GM18511 (cell line): Measurements from ENCODE around the gene NXT2.
"Not testable (repeated sequence)": the region's sequence is repeated elsewhere in the genome, so short reads cannot be mapped to it uniquely, and the experiment has no call there.

Experiments used
- ATAC-seq: cut with Tn5 transposase; IDR thresholded peaks from one replicate; pipeline ENCODE4 v1.9.1; 2021; ENCODE audit warnings: mild to moderate bottlenecking, moderate library complexity; ENCODE audit not compliant: unreplicated experiment

Gene NXT2

GRCh38 chrX:109536439-109537323 is at the start of gene NXT2:
NXT2 (plus strand) TSS chrX:109536844; CDS start chrX:109537007, 163 bp downstream.
- ATAC-seq: peak; percentile 98

DNA sequence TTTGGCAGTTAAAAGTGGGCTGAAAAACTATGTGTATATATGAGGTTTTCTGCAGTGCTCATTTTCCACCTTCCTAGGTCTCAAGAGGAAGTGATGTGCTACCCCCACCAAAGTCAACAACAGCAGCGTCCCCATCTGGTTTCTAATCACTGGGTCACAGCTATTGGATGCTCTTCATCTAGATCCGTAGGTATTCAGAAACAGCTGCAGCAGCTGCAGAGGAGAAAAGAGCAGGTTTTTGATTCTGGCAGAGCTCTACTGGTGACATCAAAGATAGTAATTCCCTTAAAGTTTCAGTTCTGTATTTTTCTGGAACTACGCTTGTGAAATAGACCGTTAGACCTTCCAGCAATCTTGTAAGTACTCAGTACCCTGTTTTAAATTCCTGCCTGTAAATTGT is 49.0 kb upstream of the NXT2 start:
- ATAC-seq: peak; percentile 62

DNA sequence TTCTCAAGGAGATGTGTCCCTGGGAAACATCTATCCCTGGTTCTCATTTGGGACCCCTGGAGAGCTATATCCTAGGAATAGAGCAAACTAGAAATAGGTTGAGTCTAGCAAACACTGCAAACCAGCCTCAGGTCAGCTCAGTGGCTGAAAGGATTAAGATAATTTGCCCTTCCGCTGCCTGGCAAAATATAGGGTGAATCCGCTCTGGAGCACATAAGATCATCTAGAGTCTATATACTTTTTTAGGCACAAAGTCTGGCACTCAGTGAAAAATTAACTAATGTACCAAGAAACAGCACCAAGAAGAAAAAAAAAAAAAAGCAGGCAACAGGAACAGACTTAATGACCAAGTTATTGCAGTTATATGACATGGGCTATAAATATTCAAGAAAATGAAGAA is 47.5 kb upstream of the NXT2 start:
- ATAC-seq: no peak

DNA sequence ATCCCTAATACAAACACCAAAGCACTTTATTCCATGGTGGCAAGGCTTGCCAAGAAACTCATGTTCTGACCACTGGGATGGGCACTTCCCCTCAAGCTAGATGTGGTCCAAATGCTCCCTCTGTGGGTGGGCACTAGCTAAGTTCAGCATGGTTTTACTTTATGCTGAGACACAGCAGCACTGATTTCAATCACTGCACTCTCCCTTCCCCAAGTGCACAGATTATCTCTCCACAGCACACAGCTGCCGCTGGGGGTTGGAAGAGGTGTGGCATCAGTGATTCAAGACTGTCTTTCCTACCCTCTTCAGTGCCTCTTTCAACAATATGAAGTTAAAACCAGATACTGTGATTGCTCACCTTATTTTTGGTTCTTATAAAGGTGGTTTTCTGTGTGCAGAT is 38.2 kb upstream of the NXT2 start:
- no peak for ATAC-seq

DNA sequence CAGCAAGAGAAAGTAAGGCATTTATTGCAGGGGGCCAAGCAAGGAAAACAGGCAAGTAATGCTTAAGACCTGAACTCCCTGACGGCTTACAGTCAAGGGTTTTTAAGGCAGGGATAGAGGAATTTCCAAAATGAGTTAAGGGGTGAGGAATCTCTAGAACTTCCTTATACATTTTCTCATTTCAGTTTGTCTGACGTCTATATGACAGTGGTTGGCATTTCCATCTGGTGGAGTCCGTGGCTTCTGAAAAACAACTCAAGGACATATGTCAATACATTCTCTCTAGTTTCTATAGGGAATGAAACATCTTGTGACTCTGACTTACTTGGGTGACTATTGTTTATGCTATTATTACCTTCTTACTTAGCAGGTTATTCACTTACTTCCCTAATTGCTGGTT is 35.5 kb upstream of the NXT2 start:
- no peak for ATAC-seq

- no peak for ATAC-seq
Measured at GRCh38 chrX:109508915-109509314, 27.7 kb upstream of the NXT2 start.

DNA sequence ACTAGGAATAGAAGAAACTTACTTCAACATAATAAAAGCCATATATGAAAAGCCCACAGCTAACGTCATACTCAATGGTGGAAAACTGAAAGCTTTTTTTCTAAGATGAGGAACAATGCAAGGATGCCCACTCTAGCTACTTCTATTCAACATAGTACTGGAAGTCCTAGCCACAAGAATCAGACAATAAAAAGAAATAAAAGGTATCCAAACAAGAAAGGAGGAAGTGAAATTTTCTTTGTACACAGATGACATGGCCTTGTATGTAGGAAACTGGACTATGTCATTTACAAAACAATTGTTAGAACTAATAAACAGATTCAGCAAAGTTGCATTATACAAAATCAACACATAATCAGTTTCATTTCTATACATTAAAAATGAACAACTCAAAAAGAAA is 25.5 kb upstream of the NXT2 start:
- no peak for ATAC-seq

GRCh38 chrX:109519001-109519400 is 17.6 kb upstream of the NXT2 start:
- no peak for ATAC-seq

- no peak for ATAC-seq
Measured at GRCh38 chrX:109533005-109533404, 3.6 kb upstream of the NXT2 start.

DNA sequence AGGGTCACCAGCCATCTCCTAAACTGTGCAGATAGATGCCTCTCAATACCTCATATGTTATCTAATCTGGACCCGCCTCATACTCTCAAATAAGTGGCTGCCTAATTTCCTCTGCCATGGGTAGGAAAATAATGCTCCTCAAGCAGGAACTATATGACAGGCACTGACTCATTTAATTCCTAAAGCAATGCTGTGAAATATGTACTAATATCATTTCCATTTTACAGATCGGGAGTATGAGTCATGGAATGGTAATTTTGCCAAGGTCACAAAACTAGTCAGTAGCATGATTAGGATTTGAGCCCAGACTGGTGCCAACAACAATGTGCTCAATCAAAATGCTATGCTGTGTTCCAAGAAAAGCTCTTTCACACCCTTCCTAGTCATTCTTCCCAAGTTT is 3.0 kb upstream of the NXT2 start:
- no peak for ATAC-seq

GRCh38 chrX:109534933-109535332 is 1.7 kb upstream of the NXT2 start:
- ATAC-seq: no peak

- no peak for ATAC-seq
Measured at GRCh38 chrX:109535578-109535977, 1.1 kb upstream of the NXT2 start.

- peak; percentile 27 for ATAC-seq
Measured at GRCh38 chrX:109537324-109537665, 651 bp downstream of the NXT2 start.

DNA sequence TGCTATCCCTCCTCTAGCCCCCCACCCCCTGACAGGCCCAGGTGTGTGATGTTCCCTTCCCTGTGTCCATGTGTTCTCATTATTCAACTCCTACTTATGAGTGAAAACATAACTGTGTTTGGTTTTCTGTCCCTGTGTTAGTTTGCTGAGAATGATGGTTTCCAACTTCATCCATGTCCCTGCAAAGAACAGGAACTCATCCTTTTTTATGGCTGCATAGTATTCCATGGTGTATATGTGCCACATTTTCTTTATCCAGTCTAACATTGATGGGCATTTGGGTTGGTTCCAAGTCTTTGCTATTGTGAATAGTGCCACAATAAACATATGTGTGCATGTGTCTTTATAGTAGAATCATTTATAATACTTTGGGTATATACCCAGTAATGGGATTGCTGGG is 2.4 kb downstream of the NXT2 start:
- ATAC-seq: not testable (repeated sequence)

DNA sequence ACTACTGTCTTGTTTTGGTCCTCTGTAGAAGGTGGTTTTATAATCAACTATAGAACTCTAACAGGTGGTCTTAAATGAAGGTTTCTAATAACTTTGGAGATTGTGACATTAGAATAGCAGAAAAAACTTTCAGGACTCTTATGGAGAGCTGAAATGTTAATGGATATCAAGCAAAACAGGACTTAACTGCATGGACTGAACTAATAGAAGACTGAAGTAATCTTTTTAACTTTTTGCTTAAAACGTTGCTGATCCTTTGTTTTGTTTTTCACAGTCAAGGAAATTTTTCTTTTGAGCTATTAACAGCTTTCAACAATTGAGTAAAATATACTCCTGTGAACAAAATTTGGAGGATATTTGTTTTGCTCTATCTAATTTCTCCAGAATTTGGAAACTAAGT is 17.2 kb downstream of the NXT2 start:
- ATAC-seq: no peak

- not testable (repeated sequence) for ATAC-seq
Measured at GRCh38 chrX:109576083-109576482, 39.4 kb downstream of the NXT2 start.

DNA sequence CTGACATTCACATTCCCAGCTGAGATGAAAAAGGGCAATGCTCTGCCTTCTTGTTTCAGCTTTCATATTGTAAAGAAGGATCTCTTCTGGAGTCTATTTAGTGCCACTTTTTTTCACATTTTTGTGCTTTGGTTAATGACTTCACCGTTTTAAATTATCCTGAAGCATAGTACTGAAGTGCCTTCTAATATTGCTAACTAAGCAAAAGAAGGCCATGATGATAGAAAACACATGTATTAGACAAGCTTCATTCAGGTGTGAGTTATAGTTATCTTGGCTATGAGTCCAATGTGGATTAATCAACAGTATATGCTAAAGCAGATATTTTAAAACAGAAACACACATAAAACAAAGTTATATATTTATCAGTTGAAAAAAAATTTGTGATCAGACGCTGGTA is 40.4 kb downstream of the NXT2 start:
- ATAC-seq: no peak

DNA sequence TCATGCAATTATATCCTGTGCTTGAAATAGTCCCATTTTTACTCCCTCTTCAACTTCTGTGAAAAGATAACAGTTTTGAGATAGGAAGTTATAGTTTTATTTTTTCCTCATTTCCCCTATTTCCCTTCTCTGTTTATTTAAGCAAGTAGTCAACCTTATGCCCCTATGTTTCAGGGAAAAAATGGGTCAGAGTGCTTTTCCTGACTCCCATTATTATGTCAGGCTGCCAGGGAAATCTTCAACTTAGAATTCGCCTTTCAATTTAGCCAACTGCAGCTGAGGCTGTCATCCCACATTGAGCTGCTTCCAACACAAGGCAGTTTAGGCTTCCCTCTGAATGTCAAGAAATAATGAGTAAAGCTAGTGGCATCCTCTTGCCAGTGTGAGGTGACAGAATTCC is 42.3 kb downstream of the NXT2 start:
- ATAC-seq: no peak

- no peak for ATAC-seq
Measured at GRCh38 chrX:109585488-109585887, 48.8 kb downstream of the NXT2 start.

GRCh38 chrX:109590176-109590575 is 53.5 kb downstream of the NXT2 start:
- ATAC-seq: no peak
